ENCODE measurements around the gene OR8B8.
"Not testable (repeated sequence)": the region's sequence is repeated elsewhere in the genome, so short reads cannot be mapped to it uniquely, and the experiment has no call there.

OR8B8 gene

GRCh38 chr11:124463324-124463723, 17.8 kb upstream of the OR8B8 start:
- Mint-ChIP-seq H3K4me1 (no peaks in the 10 kb centered on the region), H3K9me3 (no peaks in the 10 kb centered on the region), H3K4me3 (no peak overlapping the region), H3K36me3 (ENCODE audit: low read depth) (no peaks in the 10 kb centered on the region), H3K27ac (no peak overlapping the region), H3K27me3 (peaks cover 5% of the 10 kb centered on the region)
- ATAC-seq = no peak
- DNase-seq = no peak

GRCh38 chr11:124460459-124460858, 15.0 kb upstream of the OR8B8 start:
- Mint-ChIP-seq H3K9me3 (no peaks in the 10 kb centered on the region), H3K4me1 (no peaks in the 10 kb centered on the region), H3K4me3 (no peak overlapping the region), H3K27me3 (peaks cover 3% of the 10 kb centered on the region), H3K36me3 (ENCODE audit: low read depth) (no peaks in the 10 kb centered on the region), H3K27ac (no peak overlapping the region)
- no peak for ATAC-seq
- no peak for DNase-seq

DNA sequence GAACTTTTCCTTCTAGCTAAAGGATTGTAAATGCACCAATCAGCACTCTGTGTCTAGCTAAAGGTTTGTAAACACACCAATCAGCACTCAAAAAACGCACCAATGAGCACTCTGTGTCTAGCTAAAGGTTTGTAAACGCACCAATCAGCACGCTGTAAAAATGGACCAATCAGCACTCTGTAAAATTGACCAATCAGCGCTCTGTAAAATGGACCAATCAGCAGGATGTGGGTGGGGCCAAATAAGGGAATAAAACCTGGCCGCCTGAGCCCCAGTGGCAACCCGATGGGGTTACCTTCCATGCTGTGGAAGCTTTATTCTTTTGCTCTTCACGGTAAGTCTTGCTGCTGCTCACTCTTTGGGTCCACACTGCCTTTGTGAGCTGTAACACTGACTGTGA, 13.9 kb upstream of the OR8B8 start:
- not testable (repeated sequence) for DNase-seq; H3K27ac Mint-ChIP-seq; H3K4me1 Mint-ChIP-seq; H3K27me3 Mint-ChIP-seq; H3K9me3 Mint-ChIP-seq; ATAC-seq; H3K36me3 Mint-ChIP-seq (ENCODE audit: low read depth); H3K4me3 Mint-ChIP-seq

DNA sequence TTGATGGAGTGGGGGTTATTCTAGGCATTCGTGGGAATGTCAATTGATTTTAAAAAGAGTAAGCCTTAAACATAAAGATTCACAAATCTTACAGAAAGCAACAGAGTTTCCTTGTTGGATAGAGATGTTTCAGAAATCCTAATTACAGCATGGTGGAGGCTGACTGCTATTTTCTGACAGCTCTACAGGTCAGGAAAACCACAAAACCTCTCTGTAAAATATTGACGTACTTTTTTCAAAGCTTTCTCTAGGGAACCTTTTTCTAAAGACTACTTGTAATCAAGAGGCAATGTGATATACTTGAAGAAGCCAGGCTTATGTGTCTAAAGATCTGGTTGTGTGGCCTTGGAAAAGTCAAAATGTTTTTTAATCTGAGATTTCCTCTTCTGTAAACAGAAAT, 9.1 kb upstream of the OR8B8 start:
- Mint-ChIP-seq H3K27ac (no peak overlapping the region), H3K36me3 (ENCODE audit: low read depth) (no peaks in the 10 kb centered on the region), H3K9me3 (peaks cover 6% of the 10 kb centered on the region), H3K4me1 (no peaks in the 10 kb centered on the region), H3K4me3 (no peak overlapping the region), H3K27me3 (peaks cover 2% of the 10 kb centered on the region)
- ATAC-seq (no peak), DNase-seq (no peak)

DNA sequence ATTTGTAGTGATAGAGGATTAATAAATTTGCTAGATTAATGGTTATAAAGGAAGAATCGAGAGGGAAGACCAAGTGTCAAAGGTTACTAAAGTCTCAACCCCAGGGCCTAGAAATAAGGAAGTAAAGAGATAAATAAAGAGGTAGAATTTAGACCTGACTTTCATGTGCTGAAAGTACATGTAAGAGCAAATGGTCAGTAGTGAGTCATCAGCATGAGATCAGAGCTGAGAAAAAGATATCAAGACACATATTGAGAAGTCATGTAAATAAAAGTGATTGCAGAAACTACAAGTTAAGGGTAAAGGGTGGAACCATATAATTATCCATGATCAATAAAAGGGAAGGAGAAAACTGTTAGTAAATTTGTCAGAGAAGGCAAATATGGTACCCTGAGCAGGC, 1.4 kb upstream of the OR8B8 start:
- Mint-ChIP-seq H3K27me3 (peaks cover 6% of the 10 kb centered on the region), H3K36me3 (ENCODE audit: low read depth) (no peaks in the 10 kb centered on the region), H3K4me3 (no peak overlapping the region), H3K4me1 (no peaks in the 10 kb centered on the region), H3K9me3 (peaks cover 6% of the 10 kb centered on the region), H3K27ac (no peak overlapping the region)
- DNase-seq = no peak
- ATAC-seq = no peak

DNA sequence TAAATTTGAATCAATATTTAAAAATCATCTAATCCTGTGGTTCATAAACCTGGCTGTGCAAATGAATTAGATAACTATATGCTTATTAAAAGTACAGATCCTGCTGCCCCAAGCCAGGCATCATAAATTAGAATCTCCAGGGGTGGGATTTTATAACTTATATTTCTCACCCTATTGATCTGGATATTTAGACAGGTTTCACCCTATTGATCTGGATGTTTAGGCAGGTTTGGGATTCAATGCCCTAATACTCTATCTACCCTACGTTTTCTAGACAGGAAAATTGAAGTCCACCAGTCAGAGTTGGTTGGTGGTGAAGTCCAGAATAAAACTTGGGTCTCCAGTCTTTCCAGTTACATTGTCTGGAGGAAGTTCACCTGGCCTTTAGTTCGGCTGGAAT, 2.6 kb downstream of the OR8B8 start:
- H3K9me3 Mint-ChIP-seq = no peaks in the 10 kb centered on the region
- no peak overlapping the region for H3K4me3 Mint-ChIP-seq
- H3K36me3 Mint-ChIP-seq (ENCODE audit: low read depth) = no peaks in the 10 kb centered on the region
- no peak for ATAC-seq
- H3K4me1 Mint-ChIP-seq = no peaks in the 10 kb centered on the region
- DNase-seq = no peak
- no peak overlapping the region for H3K27ac Mint-ChIP-seq
- peaks cover 6% of the 10 kb centered on the region for H3K27me3 Mint-ChIP-seq

DNA sequence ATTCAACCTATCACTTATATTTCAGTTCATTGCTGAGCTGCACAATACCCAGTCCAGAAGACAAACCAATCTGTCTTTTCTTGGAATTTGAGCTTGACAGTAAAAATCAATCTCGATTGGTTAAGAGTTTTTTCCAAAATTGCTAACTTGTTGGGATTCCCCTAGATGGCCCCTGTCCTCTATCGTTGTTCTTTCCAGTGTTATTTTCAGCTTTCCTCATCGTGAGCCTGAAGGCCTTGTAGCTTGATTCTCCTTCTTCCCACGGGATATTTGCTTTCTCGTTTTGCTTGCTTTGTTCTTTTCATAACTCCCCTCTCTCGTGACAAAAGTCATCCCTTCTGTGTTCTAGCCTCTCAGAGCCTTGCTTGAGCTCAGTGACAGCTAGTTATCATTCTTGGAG, 3.1 kb downstream of the OR8B8 start:
- Mint-ChIP-seq H3K4me1 (no peaks in the 10 kb centered on the region), H3K9me3 (no peaks in the 10 kb centered on the region), H3K27ac (no peak overlapping the region), H3K36me3 (ENCODE audit: low read depth) (no peaks in the 10 kb centered on the region), H3K27me3 (peaks cover 6% of the 10 kb centered on the region), H3K4me3 (no peak overlapping the region)
- ATAC-seq (no peak), DNase-seq (no peak)

DNA sequence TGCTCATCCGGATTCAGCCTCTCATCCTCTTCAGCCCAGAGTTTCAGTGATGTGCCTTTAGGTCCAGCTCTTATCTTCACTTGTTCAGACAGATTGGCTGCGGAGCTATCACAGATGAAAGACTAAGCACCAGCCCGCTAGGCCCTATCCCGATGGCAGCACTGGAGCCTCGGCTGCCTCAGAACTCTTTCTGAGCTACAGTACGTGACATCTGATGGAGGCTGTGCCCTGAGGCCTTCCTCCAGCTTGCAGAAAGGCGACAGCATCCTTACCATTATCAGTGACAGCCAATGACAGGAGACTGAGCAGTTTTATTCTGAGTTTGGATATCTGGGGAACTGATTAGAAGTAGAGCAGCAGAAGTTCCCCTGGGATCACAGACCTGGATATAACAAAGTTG, 4.0 kb downstream of the OR8B8 start:
- DNase-seq (no peak), ATAC-seq (no peak)
- Mint-ChIP-seq H3K4me3 (no peak overlapping the region), H3K27ac (no peak overlapping the region), H3K27me3 (peaks cover 7% of the 10 kb centered on the region), H3K4me1 (no peaks in the 10 kb centered on the region), H3K36me3 (ENCODE audit: low read depth) (no peaks in the 10 kb centered on the region), H3K9me3 (no peaks in the 10 kb centered on the region)

- H3K36me3 Mint-ChIP-seq (ENCODE audit: low read depth) = no peaks in the 10 kb centered on the region
- no peak for DNase-seq
- no peak overlapping the region for H3K27ac Mint-ChIP-seq
- H3K4me3 Mint-ChIP-seq = no peak overlapping the region
- ATAC-seq = no peak
- H3K4me1 Mint-ChIP-seq = no peaks in the 10 kb centered on the region
- H3K27me3 Mint-ChIP-seq = peaks cover 7% of the 10 kb centered on the region
- H3K9me3 Mint-ChIP-seq = no peaks in the 10 kb centered on the region
Observed at GRCh38 chr11:124441081-124441480, 4.4 kb downstream of the OR8B8 start.

DNA sequence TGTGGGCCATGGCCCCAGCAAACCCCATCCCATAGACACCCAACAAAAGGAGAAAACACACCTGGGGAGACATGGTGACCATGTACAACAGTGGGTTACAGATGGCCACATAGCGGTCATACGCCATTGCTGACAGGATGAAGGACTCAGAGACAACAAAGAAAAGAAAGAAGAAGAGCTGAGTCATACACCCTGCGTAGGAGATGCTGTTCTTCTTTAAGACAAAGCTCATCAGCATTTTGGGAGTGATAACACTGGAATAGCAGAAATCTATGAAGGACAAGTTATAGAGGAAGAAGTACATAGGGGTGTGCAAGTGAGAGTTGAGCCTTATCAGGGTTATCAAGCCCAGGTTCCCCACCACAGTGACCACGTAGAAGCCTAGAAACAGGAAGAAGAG, 4.9 kb downstream of the OR8B8 start:
- no peaks in the 10 kb centered on the region for H3K4me1 Mint-ChIP-seq
- no peak overlapping the region for H3K27ac Mint-ChIP-seq
- no peaks in the 10 kb centered on the region for H3K9me3 Mint-ChIP-seq
- H3K27me3 Mint-ChIP-seq = peaks cover 7% of the 10 kb centered on the region
- DNase-seq = no peak
- no peaks in the 10 kb centered on the region for H3K36me3 Mint-ChIP-seq (ENCODE audit: low read depth)
- H3K4me3 Mint-ChIP-seq = no peak overlapping the region
- no peak for ATAC-seq

GRCh38 chr11:124434699-124435098, 10.8 kb downstream of the OR8B8 start:
- H3K27ac Mint-ChIP-seq = no peak overlapping the region
- H3K36me3 Mint-ChIP-seq (ENCODE audit: low read depth) = no peaks in the 10 kb centered on the region
- peaks cover 3% of the 10 kb centered on the region for H3K9me3 Mint-ChIP-seq
- H3K27me3 Mint-ChIP-seq = peaks cover 8% of the 10 kb centered on the region
- DNase-seq (no peak), ATAC-seq (no peak)
- no peak overlapping the region for H3K4me3 Mint-ChIP-seq
- no peaks in the 10 kb centered on the region for H3K4me1 Mint-ChIP-seq

GRCh38 chr11:124429599-124429998, 15.9 kb downstream of the OR8B8 start:
- peaks cover 1% of the 10 kb centered on the region for H3K27me3 Mint-ChIP-seq
- H3K36me3 Mint-ChIP-seq (ENCODE audit: low read depth) = no peaks in the 10 kb centered on the region
- peaks cover 12% of the 10 kb centered on the region for H3K9me3 Mint-ChIP-seq
- no peak overlapping the region for H3K4me3 Mint-ChIP-seq
- H3K4me1 Mint-ChIP-seq = no peaks in the 10 kb centered on the region
- H3K27ac Mint-ChIP-seq = no peak overlapping the region
- ATAC-seq = no peak
- no peak for DNase-seq

DNA sequence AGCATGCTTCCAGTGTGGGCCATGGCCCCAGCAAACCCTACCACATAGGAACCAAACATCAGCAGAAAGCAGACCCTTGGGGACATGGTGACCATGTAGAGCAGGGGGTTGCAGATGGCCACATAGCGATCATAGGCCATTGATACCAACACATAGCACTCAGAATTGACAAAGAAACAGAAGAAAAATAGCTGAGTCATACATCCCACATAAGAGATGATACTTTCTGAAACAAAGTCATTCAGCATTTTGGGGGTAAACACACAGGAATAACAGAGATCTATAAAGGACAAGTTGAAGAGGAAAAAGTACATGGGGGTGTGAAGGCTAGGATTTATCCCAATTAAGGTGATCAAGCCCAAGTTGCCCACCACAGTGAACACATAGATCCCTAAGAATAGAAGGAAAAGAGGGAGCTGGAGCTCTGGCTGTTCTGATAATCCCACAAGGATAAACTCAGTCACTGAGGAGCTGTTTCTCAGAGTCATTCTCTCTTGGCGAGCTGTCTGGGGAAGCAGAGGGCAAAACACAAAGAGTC, 21.0 kb downstream of the OR8B8 start, which contains the start of gene OR8B4:
OR8B4 (minus strand) TSS at position 488 of the 538 bp plus-strand sequence; CDS start at position 488, 0 bp downstream.
- DNase-seq = no peak
- H3K27ac Mint-ChIP-seq = no peak within 1 kb of the TSS
- H3K9me3 Mint-ChIP-seq = peaks cover 7% of the 10 kb centered on the region
- H3K27me3 Mint-ChIP-seq = peaks cover 12% of the 10 kb centered on the region
- no peaks in the 10 kb centered on the region for H3K36me3 Mint-ChIP-seq (ENCODE audit: low read depth)
- H3K4me1 Mint-ChIP-seq = no peaks in the 10 kb centered on the region
- H3K4me3 Mint-ChIP-seq = no peak within 1 kb of the TSS
- ATAC-seq = no peak

GRCh38 chr11:124421043-124421442, 24.5 kb downstream of the OR8B8 start:
- DNase-seq (no peak), ATAC-seq (no peak)
- Mint-ChIP-seq H3K27ac (no peak overlapping the region), H3K27me3 (peaks cover 22% of the 10 kb centered on the region), H3K9me3 (no peaks in the 10 kb centered on the region), H3K4me3 (no peak overlapping the region), H3K4me1 (no peaks in the 10 kb centered on the region), H3K36me3 (ENCODE audit: low read depth) (no peaks in the 10 kb centered on the region)

GRCh38 chr11:124415356-124415923, 30.1 kb downstream of the OR8B8 start:
- Mint-ChIP-seq H3K9me3 (no peaks in the 10 kb centered on the region), H3K27me3 (peaks cover 20% of the 10 kb centered on the region), H3K4me3 (no peak overlapping the region), H3K36me3 (ENCODE audit: low read depth) (no peaks in the 10 kb centered on the region), H3K27ac (no peak overlapping the region), H3K4me1 (no peaks in the 10 kb centered on the region)
- no peak for ATAC-seq
- DNase-seq = no peak

GRCh38 chr11:124409906-124410305, 35.6 kb downstream of the OR8B8 start:
- DNase-seq = no peak
- Mint-ChIP-seq H3K27me3 (peaks cover 15% of the 10 kb centered on the region), H3K27ac (no peak overlapping the region), H3K9me3 (no peaks in the 10 kb centered on the region), H3K4me3 (no peak overlapping the region), H3K4me1 (no peaks in the 10 kb centered on the region), H3K36me3 (ENCODE audit: low read depth) (no peaks in the 10 kb centered on the region)
- ATAC-seq = no peak

Data from activated naive CD8-positive, alpha-beta T cell treated with anti-CD3 and anti-CD28 coated beads, Interleukin-2, amount 50 U/mL, for 24 hours (primary cell).